Duodenal mucosa (tissue), 2 donors: ENCODE results near the gene ESR1.
"Not testable (repeated sequence)": the region's sequence is repeated elsewhere in the genome, so short reads cannot be mapped to it uniquely, and the experiment has no call there.

Source experiments
- H3K27ac ChIP-seq: one replicate; pipeline ENCODE4 v1.7.0; 2013; ENCODE audit warnings: low read depth, low read length
- H3K27me3 ChIP-seq, 2 donors: one replicate each; pipeline ENCODE4 v1.7.0; 2013; ENCODE audit warnings: low read length in 2 of 2, control low read depth in 1 of 2; ENCODE audit not compliant: insufficient read depth in 2 of 2, control insufficient read depth in 1 of 2
- H3K36me3 ChIP-seq, 2 donors: one replicate each; pipeline ENCODE4 v1.7.0; 2013; ENCODE audit warnings: low read length in 2 of 2, control low read depth in 1 of 2; ENCODE audit not compliant: insufficient read depth in 2 of 2, control insufficient read depth in 1 of 2
- H3K4me1 ChIP-seq, 2 donors: one replicate each; pipeline ENCODE4 v1.7.0; 2013; ENCODE audit warnings: low read length in 2 of 2, control low read depth in 1 of 2; ENCODE audit not compliant: insufficient read depth in 2 of 2, control insufficient read depth in 1 of 2
- H3K4me3 ChIP-seq, 2 donors: one replicate each; pipeline ENCODE4 v1.7.0; 2013; ENCODE audit warnings: low read length in 2 of 2, low read depth in 1 of 2
- H3K9ac ChIP-seq, 2 donors: one replicate each; pipeline ENCODE4 v1.7.0; 2013; ENCODE audit warnings: low read length in 2 of 2, low read depth in 1 of 2
- H3K9me3 ChIP-seq, 2 donors: one replicate each; pipeline ENCODE4 v1.7.0; 2013; ENCODE audit warnings: low read length in 2 of 2, control low read depth in 1 of 2; ENCODE audit not compliant: control insufficient read depth in 1 of 2

The ESR1 gene

GRCh38 chr6:152138344-152138743, 330.9 kb downstream of the ESR1 start:
- H3K4me1 ChIP-seq, H3K27ac ChIP-seq, H3K9me3 ChIP-seq, H3K27me3 ChIP-seq, H3K4me3 ChIP-seq, H3K9ac ChIP-seq: not testable (repeated sequence)
- H3K36me3 ChIP-seq, result peaks cover 14 to 35% of the 10 kb centered on the region in 2 donors

- no peaks in the 10 kb centered on the region for H3K27me3 ChIP-seq
- peaks cover 8 to 32% of the 10 kb centered on the region in 2 donors for H3K36me3 ChIP-seq
- H3K9ac ChIP-seq, result no peak overlapping the region
- H3K27ac ChIP-seq, result no peak overlapping the region
- no peak overlapping the region for H3K4me3 ChIP-seq
- H3K4me1 ChIP-seq, result no peaks in the 10 kb centered on the region
- H3K9me3 ChIP-seq, result no peaks in the 10 kb centered on the region
Observed at GRCh38 chr6:152142105-152142504, 334.6 kb downstream of the ESR1 start.

GRCh38 chr6:152143359-152143758, 335.9 kb downstream of the ESR1 start:
- no peaks in the 10 kb centered on the region for H3K4me1 ChIP-seq
- no peak overlapping the region for H3K27ac ChIP-seq

GRCh38 chr6:152146385-152146784, 338.9 kb downstream of the ESR1 start:
- Histone ChIP-seq H3K27me3 (no peaks in the 10 kb centered on the region), H3K9me3 (no peaks in the 10 kb centered on the region), H3K36me3 (peaks cover 14 to 46% of the 10 kb centered on the region in 2 donors), H3K9ac (no peak overlapping the region), H3K4me3 (no peak overlapping the region), H3K4me1 (no peaks in the 10 kb centered on the region), H3K27ac (no peak overlapping the region)

More at GRCh38 chr6:152143359-152143758, 335.9 kb downstream of the ESR1 start:
- H3K36me3 ChIP-seq, result peaks cover 14 to 41% of the 10 kb centered on the region in 2 donors
- H3K4me3 ChIP-seq, result no peak overlapping the region
- no peaks in the 10 kb centered on the region for H3K9me3 ChIP-seq
- no peaks in the 10 kb centered on the region for H3K27me3 ChIP-seq
- H3K9ac ChIP-seq, result no peak overlapping the region

GRCh38 chr6:152147269-152147668, 339.8 kb downstream of the ESR1 start:
- Histone ChIP-seq H3K4me1 (no peaks in the 10 kb centered on the region), H3K9me3 (no peaks in the 10 kb centered on the region), H3K27me3 (no peaks in the 10 kb centered on the region), H3K36me3 (peaks cover 20 to 53% of the 10 kb centered on the region in 2 donors), H3K9ac (no peak overlapping the region), H3K27ac (no peak overlapping the region), H3K4me3 (no peak overlapping the region)

GRCh38 chr6:152148412-152148811, 340.9 kb downstream of the ESR1 start:
- H3K36me3 ChIP-seq, result peaks cover 20 to 50% of the 10 kb centered on the region in 2 donors
- H3K27me3 ChIP-seq, result no peaks in the 10 kb centered on the region
- H3K4me1 ChIP-seq, result no peaks in the 10 kb centered on the region
- H3K4me3 ChIP-seq, result no peak overlapping the region
- H3K27ac ChIP-seq, result no peak overlapping the region
- H3K9me3 ChIP-seq, result no peaks in the 10 kb centered on the region
- no peak overlapping the region for H3K9ac ChIP-seq

- H3K4me1 ChIP-seq, result no peaks in the 10 kb centered on the region
- no peak overlapping the region for H3K9ac ChIP-seq
- no peaks in the 10 kb centered on the region for H3K9me3 ChIP-seq
- peaks cover 20 to 40% of the 10 kb centered on the region in 2 donors for H3K36me3 ChIP-seq
- H3K27ac ChIP-seq, result no peak overlapping the region
- H3K4me3 ChIP-seq, result no peak overlapping the region
- no peaks in the 10 kb centered on the region for H3K27me3 ChIP-seq
Observed at GRCh38 chr6:152150196-152150595, 342.7 kb downstream of the ESR1 start.

GRCh38 chr6:152151920-152152319, 344.4 kb downstream of the ESR1 start:
- peaks cover 20 to 39% of the 10 kb centered on the region in 2 donors for H3K36me3 ChIP-seq
- H3K27me3 ChIP-seq, result no peaks in the 10 kb centered on the region
- H3K4me1 ChIP-seq, result no peaks in the 10 kb centered on the region
- no peak overlapping the region for H3K9ac ChIP-seq
- H3K27ac ChIP-seq, result no peak overlapping the region
- H3K9me3 ChIP-seq, result no peaks in the 10 kb centered on the region
- no peak overlapping the region for H3K4me3 ChIP-seq

- Histone ChIP-seq H3K27me3 (no peaks in the 10 kb centered on the region), H3K27ac (no peak overlapping the region), H3K4me1 (no peaks in the 10 kb centered on the region), H3K9me3 (no peaks in the 10 kb centered on the region), H3K4me3 (no peak overlapping the region), H3K36me3 (peaks cover 6 to 20% of the 10 kb centered on the region in 2 donors), H3K9ac (no peak overlapping the region)
Observed at GRCh38 chr6:152154559-152155356, 347.3 kb downstream of the ESR1 start.

- H3K4me3 ChIP-seq, result no peak overlapping the region
- H3K27me3 ChIP-seq, result no peaks in the 10 kb centered on the region
- H3K27ac ChIP-seq, result no peak overlapping the region
- H3K36me3 ChIP-seq, result peaks cover 6 to 15% of the 10 kb centered on the region in 2 donors
- H3K9ac ChIP-seq, result no peak overlapping the region
- H3K4me1 ChIP-seq, result no peaks in the 10 kb centered on the region
- H3K9me3 ChIP-seq, result no peaks in the 10 kb centered on the region
Observed at GRCh38 chr6:152155792-152156191, 348.3 kb downstream of the ESR1 start.
